IMR-90 (cell line): ENCODE data around the gene FAM219A. TPM values are rescaled to one million over a fixed set of nuclear protein-coding genes. Genes with fewer than 3 reads are reported as not detected.

ENCODE experiments used
- ATAC-seq: fragments of 200-7000 bp; cut with Tn5 transposase; 2 replicates; pipeline ENCODE4 v1.9.1; 2020; ENCODE audit warnings: low read depth, mild to moderate bottlenecking, moderate library complexity
- BruUV-seq: library from RNA; stranded (reverse); fragments of 400-500 nt; replicated peaks from 2 replicates; lab custom pipeline; 2021; lab: Mats Ljungman, UMichigan
- CTCF ChIA-PET: fragments of 300-600 bp; formaldehyde crosslinking; extraction: SDS; loops from one replicate; lab custom pipeline; 2021; ENCODE audit warnings: antibody characterized with exemption; lab: Yijun Ruan, JAX
- POLR2A ChIA-PET: fragments of 300-600 bp; sonication (Branson Sonifier 250); formaldehyde crosslinking; loops from one replicate; lab custom pipeline; 2022; ENCODE audit warnings: antibody characterized with exemption; ENCODE audit not compliant: unreplicated experiment; lab: Charles Lee
- DNase-seq: peaks from one replicate; pipeline ENCODE4 v3.0.0; 2013
- H2AFZ ChIP-seq: replicated peaks from 2 replicates; pipeline ENCODE3; 2013; ENCODE audit warnings: low read length, mild to moderate bottlenecking; ENCODE audit not compliant: poor library complexity
- H2AK5ac ChIP-seq: 2 replicates; pipeline ENCODE4 v1.6.1; 2013; ENCODE audit warnings: low read depth, low read length, inconsistent platforms
- H2AK9ac ChIP-seq: replicated peaks from 2 replicates; pipeline ENCODE3; 2013; ENCODE audit warnings: mild to moderate bottlenecking, low read depth, low read length, moderate library complexity; ENCODE audit not compliant: poor library complexity
- H2BK120ac ChIP-seq: 2 replicates; pipeline ENCODE4 v1.6.1; 2013; ENCODE audit warnings: low read depth, low read length, inconsistent platforms
- H2BK15ac ChIP-seq: 3 replicates; pipeline ENCODE4 v1.6.1; 2013; ENCODE audit warnings: low read depth, low read length, inconsistent platforms
- H2BK20ac ChIP-seq: 2 replicates; pipeline ENCODE4 v1.6.1; 2013; ENCODE audit warnings: low read depth, mild to moderate bottlenecking, inconsistent platforms, low read length, moderate library complexity
- H2BK5ac ChIP-seq: 2 replicates; pipeline ENCODE4 v1.6.1; 2013; ENCODE audit warnings: mild to moderate bottlenecking, low read depth, low read length, inconsistent platforms; ENCODE audit not compliant: poor library complexity, severe bottlenecking
- H3K14ac ChIP-seq: replicated peaks from 2 replicates; pipeline ENCODE4 v1.6.1; 2013; ENCODE audit warnings: low read depth, low read length, inconsistent platforms
- H3K18ac ChIP-seq: 2 replicates; pipeline ENCODE4 v1.6.1; 2013; ENCODE audit warnings: low read depth, low read length, control low read depth
- H3K23ac ChIP-seq: 2 replicates; pipeline ENCODE4 v1.6.1; 2013; ENCODE audit warnings: low read depth, low read length, inconsistent platforms
- H3K27ac ChIP-seq: 2 replicates; pipeline ENCODE4 v1.5.1; 2013; ENCODE audit warnings: mild to moderate bottlenecking, control low read depth, low read length; ENCODE audit not compliant: insufficient read depth
- H3K27me3 ChIP-seq: 2 replicates; pipeline ENCODE4 v1.6.1; 2013; ENCODE audit warnings: low read length; ENCODE audit not compliant: control insufficient read depth, insufficient read depth
- H3K36me3 ChIP-seq: 2 replicates; pipeline ENCODE4 v1.6.1; 2013; ENCODE audit warnings: low read length, mixed read lengths; ENCODE audit not compliant: control insufficient read depth, insufficient read depth
- H3K4ac ChIP-seq: 2 replicates; pipeline ENCODE4 v1.6.1; 2013; ENCODE audit warnings: low read depth, low read length, inconsistent platforms
- H3K4me1 ChIP-seq: 2 replicates; pipeline ENCODE4 v1.6.1; 2013; ENCODE audit warnings: low read length, mixed read lengths; ENCODE audit not compliant: control insufficient read depth, insufficient read depth
- H3K4me2 ChIP-seq: 2 replicates; pipeline ENCODE4 v1.6.1; 2013; ENCODE audit warnings: low read depth, mild to moderate bottlenecking, control low read depth, low read length, moderate library complexity
- H3K4me3 ChIP-seq: 2 replicates; pipeline ENCODE4 v1.5.1; 2013; ENCODE audit warnings: low read depth, mild to moderate bottlenecking, control low read depth, low read length, moderate library complexity; ENCODE audit not compliant: insufficient read depth
- H3K56ac ChIP-seq: 2 replicates; pipeline ENCODE4 v1.6.1; 2013; ENCODE audit warnings: low read length, inconsistent platforms; ENCODE audit not compliant: insufficient read depth; ENCODE audit errors: extremely low read depth
- H3K79me1 ChIP-seq, 2 experiments: 2 replicates each; pipeline ENCODE4 v1.6.1; 2013; ENCODE audit warnings: low read length in 2 of 2, inconsistent platforms in 1 of 2, low read depth in 1 of 2
- H3K9ac ChIP-seq: 2 replicates; pipeline ENCODE4 v1.6.1; 2013; ENCODE audit warnings: low read depth, low read length, control low read depth
- H3K9me1 ChIP-seq: 2 replicates; pipeline ENCODE4 v1.6.1; 2013; ENCODE audit warnings: low read length, inconsistent platforms; ENCODE audit not compliant: insufficient read depth
- H3K9me3 ChIP-seq: 2 replicates; pipeline ENCODE4 v1.6.1; 2013; ENCODE audit warnings: low read length; ENCODE audit not compliant: control insufficient read depth, insufficient read depth
- H4K20me1 ChIP-seq: 2 replicates; pipeline ENCODE4 v1.6.1; 2013; ENCODE audit warnings: low read length, inconsistent platforms; ENCODE audit not compliant: insufficient read depth
- H4K5ac ChIP-seq: 2 replicates; pipeline ENCODE4 v1.6.1; 2013; ENCODE audit warnings: mild to moderate bottlenecking, low read depth, low read length, control low read depth
- H4K8ac ChIP-seq, 2 experiments: 2 replicates each; pipeline ENCODE4 v1.6.1; 2013; ENCODE audit warnings: low read depth in 2 of 2, low read length in 2 of 2, control low read depth in 1 of 2, inconsistent platforms in 1 of 2
- H4K91ac ChIP-seq: 2 replicates; pipeline ENCODE4 v1.6.1; 2013; ENCODE audit warnings: low read depth, low read length, inconsistent platforms; ENCODE audit not compliant: insufficient read depth
- CEBPB ChIP-seq: IDR thresholded peaks from 2 replicates; pipeline ENCODE4 v1.6.1; 2012; ENCODE audit warnings: low read depth, low read length, improper control_type of control experiment
- CHD1 ChIP-seq: IDR thresholded peaks from 2 replicates; pipeline ENCODE4 v1.6.1; 2012; ENCODE audit warnings: low read depth, low read length, improper control_type of control experiment
- ELK1 ChIP-seq: fragments of 150-350 bp; IDR thresholded peaks from 2 replicates; pipeline ENCODE4 v1.6.1; 2016; ENCODE audit warnings: low read depth, mild to moderate bottlenecking, low read length, moderate library complexity, borderline replicate concordance
- FOS ChIP-seq: fragments of 150-350 bp; IDR thresholded peaks from 2 replicates; pipeline ENCODE4 v1.6.1; 2016; ENCODE audit warnings: low read depth, low read length
- MAFK ChIP-seq: IDR thresholded peaks from 2 replicates; pipeline ENCODE4 v1.6.1; 2012; ENCODE audit warnings: low read depth, low read length, improper control_type of control experiment
- NFE2L2 ChIP-seq: fragments of 150-350 bp; IDR thresholded peaks from 2 replicates; pipeline ENCODE4 v1.6.1; 2016; ENCODE audit warnings: low read depth, mild to moderate bottlenecking, low read length
- POLR2A ChIP-seq: IDR thresholded peaks from 2 replicates; pipeline ENCODE4 v1.6.1; 2012; ENCODE audit warnings: mild to moderate bottlenecking, low read depth, low read length
- RAD21 ChIP-seq: IDR thresholded peaks from 2 replicates; pipeline ENCODE4 v1.6.1; 2012; ENCODE audit warnings: low read length, improper control_type of control experiment
- RCOR1 ChIP-seq: IDR thresholded peaks from 2 replicates; pipeline ENCODE4 v1.6.1; 2012; ENCODE audit warnings: mild to moderate bottlenecking, low read length, improper control_type of control experiment; ENCODE audit not compliant: insufficient replicate concordance
- SMC3 ChIP-seq: fragments of 150-350 bp; IDR thresholded peaks from 2 replicates; pipeline ENCODE4 v1.6.1; 2016; ENCODE audit warnings: low read depth, mild to moderate bottlenecking, antibody characterized with exemption, low read length, moderate library complexity
- WGBS, 2 experiments: methylation state at CpG; one replicate each; pipeline versions ENCODE4 v1.1.5 to v1.1.7; 2013; ENCODE audit warnings: missing lambda C conversion rate in 2 of 2; ENCODE audit not compliant: insufficient read length in 1 of 2; ENCODE audit errors: extremely low coverage in 2 of 2; 5-methylcytosine and 5-hydroxymethylcytosine counted together
- dilution Hi-C: fragments of 300-500 bp; cut with HindIII; formaldehyde crosslinking; loops from one replicate; pipeline ENCODE4 v1.14.3; 2018; ENCODE audit warnings: low sequenced_read_pairs; ENCODE audit not compliant: unreplicated experiment
- in situ Hi-C: fragments of 300-500 bp; cut with MboI; formaldehyde crosslinking; loops from 3 replicates; pipeline ENCODE4 v1.14.3; 2019; ENCODE audit warnings: low sequenced_read_pairs, inconsistent platforms, mixed read lengths
- intact Hi-C: fragments of 100-400 bp; cut with micrococcal nuclease; formaldehyde crosslinking; loops from 2 replicates; pipeline ENCODE4 v1.10.0; 2022
- polyA plus RNA-seq, 3 experiments: library from polyadenylated mRNA; depleted of rRNA; stranded (reverse); fragments of >200 nt; gene quantifications; 2 replicates each; pipeline ENCODE4 v1.2.3, GENCODE V29; 2012; ENCODE audit warnings: low replicate concordance in 1 of 3
- total RNA-seq: library from RNA; depleted of rRNA; stranded (reverse); fragments of >200 nt; gene quantifications from 2 replicates; pipeline ENCODE4 v1.2.3, GENCODE V29; 2012

Gene FAM219A
- total and polyA plus RNA-seq, 2 of the 4 experiments (the other 2 are of a cell fraction): 4.8 to 20.8 TPM

- Histone ChIP-seq H3K4me2 (no peak overlapping the region), H3K9me1 (no peaks in the 10 kb centered on the region), H3K23ac (no peak overlapping the region; the same call in 1 of the 2 replicates), H3K56ac (no peak overlapping the region), H4K5ac (no peak overlapping the region), H2BK15ac (no peak overlapping the region), H3K27ac (no peak overlapping the region), H2AK9ac (no peak overlapping the region), H3K4ac (no peak overlapping the region), H3K27me3 (peaks cover 60% of the 10 kb centered on the region), H3K18ac (no peak overlapping the region), H3K14ac (no peak overlapping the region), H3K36me3 (no peaks in the 10 kb centered on the region), H2BK20ac (no peak overlapping the region), H2AK5ac (no peak overlapping the region), H3K9ac (no peak overlapping the region), H3K4me1 (no peaks in the 10 kb centered on the region), H4K91ac (no peak overlapping the region), H3K9me3 (no peaks in the 10 kb centered on the region), H3K4me3 (no peak overlapping the region), H4K8ac (no peak overlapping the region), H2AFZ (no peak overlapping the region), H3K79me1 (no peaks in the 10 kb centered on the region), H2BK120ac (no peak overlapping the region), H2BK5ac (no peak overlapping the region), H4K20me1 (no peaks in the 10 kb centered on the region)
- intact Hi-C loops: no loop called here
- in situ Hi-C loops: no loop called here
- dilution Hi-C loops: no loop called here
- ChIA-PET POLR2A (no interaction called here), CTCF (interaction anchor here (0.6 kb wide), 1 partner anchor 17 kb away, joined by 3 read pairs; no protein-coding TSS in a partner anchor)
- WGBS, 2 experiments: 14% methylated on average over 1 of the region's 5 CpGs; no CpG with 5 or more reads in 1 of the 2 experiments
- DNase-seq (no peak), ATAC-seq (no peak)
- no TSS peak for BruUV-seq
- TF ChIP-seq ELK1 (no peak), FOS (no peak), NFE2L2 (no peak), MAFK (no peak), POLR2A (no peak), CEBPB (no peak), SMC3 (no peak), CHD1 (no peak), RAD21 (no peak), RCOR1 (no peak)
These were observed 49.2 kb upstream of the FAM219A start for GRCh38 chr9:34507556-34507955.
